WERI-Rb-1 (cell line): ENCODE results near the gene MAN1A1.

Source experiments
- DNase-seq: peaks from one replicate; pipeline ENCODE4 v3.0.0-alpha.2; 2020
- H3K27ac ChIP-seq: fragments of 250-450 bp; sonication (Bioruptor Pico); 2 replicates; pipeline ENCODE4 v1.5.1; 2020; ENCODE audit warnings: mild to moderate bottlenecking, moderate library complexity
- H3K27me3 ChIP-seq: fragments of 250-450 bp; sonication (Bioruptor Pico); 2 replicates; pipeline ENCODE4 v1.5.1; 2021; ENCODE audit warnings: mild to moderate bottlenecking, low read depth, moderate library complexity; ENCODE audit not compliant: insufficient read depth, severe bottlenecking
- H3K36me3 ChIP-seq: fragments of 250-450 bp; sonication (Bioruptor Pico); 2 replicates; pipeline ENCODE4 v1.5.1; 2020; ENCODE audit warnings: mild to moderate bottlenecking, moderate library complexity
- H3K4me3 ChIP-seq: 2 replicates; pipeline ENCODE4 v1.5.1; 2011; ENCODE audit warnings: low read depth, mild to moderate bottlenecking, control low read depth, low read length
- H3K9me3 ChIP-seq: fragments of 250-450 bp; sonication (Bioruptor Pico); 2 replicates; pipeline ENCODE4 v1.5.1; 2021; ENCODE audit warnings: mild to moderate bottlenecking, moderate library complexity; ENCODE audit not compliant: severe bottlenecking
- TF ChIP-seq, protein P1 (sequence below): IDR thresholded peaks from 2 replicates; pipeline ENCODE4 v1.5.1; 2011; ENCODE audit warnings: low read depth, mild to moderate bottlenecking, control low read depth, inconsistent platforms, low read length

The MAN1A1 gene

DNA sequence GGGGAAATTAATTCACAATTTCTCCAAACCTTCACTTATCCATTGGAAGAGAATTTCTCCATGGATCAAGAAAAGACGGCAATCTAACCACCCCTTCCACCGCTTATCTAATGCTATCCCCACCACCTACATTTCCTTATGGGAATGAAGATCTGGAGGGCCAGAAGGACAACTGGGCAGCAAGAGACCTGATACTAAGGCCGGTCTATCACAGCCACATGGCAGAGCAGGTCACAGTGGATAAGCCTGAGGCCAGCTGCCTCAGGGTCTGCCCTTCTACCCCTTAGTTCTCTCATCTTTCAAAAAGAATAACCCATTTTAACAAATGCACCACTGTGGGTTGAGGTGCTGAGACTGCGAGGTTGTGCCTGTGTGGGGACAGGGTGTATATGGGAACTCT is 37.1 kb downstream of the MAN1A1 start:
- Histone ChIP-seq H3K27me3 (no peaks in the 10 kb centered on the region), H3K36me3 (no peaks in the 10 kb centered on the region), H3K27ac (no peak overlapping the region), H3K9me3 (no peaks in the 10 kb centered on the region), H3K4me3 (no peak overlapping the region)
- DNase-seq: no peak
- TF ChIP-seq, protein P1, sequence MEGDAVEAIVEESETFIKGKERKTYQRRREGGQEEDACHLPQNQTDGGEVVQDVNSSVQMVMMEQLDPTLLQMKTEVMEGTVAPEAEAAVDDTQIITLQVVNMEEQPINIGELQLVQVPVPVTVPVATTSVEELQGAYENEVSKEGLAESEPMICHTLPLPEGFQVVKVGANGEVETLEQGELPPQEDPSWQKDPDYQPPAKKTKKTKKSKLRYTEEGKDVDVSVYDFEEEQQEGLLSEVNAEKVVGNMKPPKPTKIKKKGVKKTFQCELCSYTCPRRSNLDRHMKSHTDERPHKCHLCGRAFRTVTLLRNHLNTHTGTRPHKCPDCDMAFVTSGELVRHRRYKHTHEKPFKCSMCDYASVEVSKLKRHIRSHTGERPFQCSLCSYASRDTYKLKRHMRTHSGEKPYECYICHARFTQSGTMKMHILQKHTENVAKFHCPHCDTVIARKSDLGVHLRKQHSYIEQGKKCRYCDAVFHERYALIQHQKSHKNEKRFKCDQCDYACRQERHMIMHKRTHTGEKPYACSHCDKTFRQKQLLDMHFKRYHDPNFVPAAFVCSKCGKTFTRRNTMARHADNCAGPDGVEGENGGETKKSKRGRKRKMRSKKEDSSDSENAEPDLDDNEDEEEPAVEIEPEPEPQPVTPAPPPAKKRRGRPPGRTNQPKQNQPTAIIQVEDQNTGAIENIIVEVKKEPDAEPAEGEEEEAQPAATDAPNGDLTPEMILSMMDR: no peak

DNA sequence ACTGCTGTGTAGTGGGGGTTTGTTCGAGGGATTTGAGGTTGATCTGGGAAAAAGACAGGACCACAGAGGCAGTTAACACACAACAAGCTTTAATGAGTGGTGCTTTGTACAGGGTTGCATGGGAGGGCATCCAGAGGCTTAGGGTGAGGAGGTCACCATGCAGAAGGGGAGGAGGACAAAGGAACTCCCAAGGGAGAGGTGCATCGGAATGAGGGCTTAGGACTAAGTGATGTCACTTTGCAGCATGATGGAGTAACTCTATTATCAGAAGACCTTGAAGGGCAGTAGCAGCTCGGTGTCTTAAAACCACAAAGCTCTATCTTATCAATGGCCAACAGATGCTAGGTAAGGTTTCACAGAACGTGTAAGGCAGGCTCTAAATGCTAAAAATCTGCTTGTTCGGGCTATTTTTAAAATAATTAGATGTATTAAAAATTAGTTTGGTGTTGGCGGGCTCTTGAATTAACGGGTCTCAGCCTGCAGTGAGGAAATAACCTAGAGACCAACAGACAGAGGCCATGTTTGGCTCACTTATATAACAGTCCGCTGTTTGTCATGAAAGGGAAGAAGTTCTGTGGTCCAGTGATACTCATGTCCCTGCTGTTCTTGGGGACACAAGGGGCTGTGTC is 37.9 kb downstream of the MAN1A1 start:
- TF ChIP-seq, protein P1: no peak
- Histone ChIP-seq H3K27ac (no peak overlapping the region), H3K9me3 (no peaks in the 10 kb centered on the region), H3K4me3 (no peak overlapping the region), H3K36me3 (no peaks in the 10 kb centered on the region), H3K27me3 (no peaks in the 10 kb centered on the region)
- DNase-seq: no peak

DNA sequence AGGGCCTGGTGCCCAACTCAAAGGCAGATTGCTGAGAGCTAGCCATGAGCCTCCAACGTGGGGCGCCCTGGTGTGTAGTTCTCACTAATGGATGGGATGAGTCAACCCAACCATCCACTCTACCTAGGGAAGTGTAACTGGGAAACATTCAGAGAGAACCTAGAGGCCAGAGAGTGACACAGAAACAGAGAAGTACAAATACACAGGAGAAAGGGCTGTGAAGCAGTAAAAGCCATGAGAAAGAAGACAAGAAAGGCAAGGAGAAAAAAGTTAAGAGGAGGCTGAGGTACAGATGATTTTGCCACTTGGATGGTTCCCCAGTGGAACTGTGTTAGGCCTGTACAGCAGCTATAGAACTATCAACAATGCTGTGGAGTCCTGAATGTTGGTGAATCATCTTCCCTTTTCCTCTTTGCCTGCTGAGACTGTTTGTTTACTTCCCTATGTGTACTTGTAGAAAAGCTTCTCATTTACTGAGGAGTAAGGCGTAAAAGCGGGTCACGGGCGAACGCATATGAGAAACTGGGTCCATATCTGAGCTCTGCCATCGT is 39.0 kb downstream of the MAN1A1 start:
- Histone ChIP-seq H3K27me3 (no peaks in the 10 kb centered on the region), H3K9me3 (no peaks in the 10 kb centered on the region), H3K4me3 (no peak overlapping the region), H3K36me3 (no peaks in the 10 kb centered on the region), H3K27ac (no peak overlapping the region)
- DNase-seq: no peak
- TF ChIP-seq, protein P1: no peak

DNA sequence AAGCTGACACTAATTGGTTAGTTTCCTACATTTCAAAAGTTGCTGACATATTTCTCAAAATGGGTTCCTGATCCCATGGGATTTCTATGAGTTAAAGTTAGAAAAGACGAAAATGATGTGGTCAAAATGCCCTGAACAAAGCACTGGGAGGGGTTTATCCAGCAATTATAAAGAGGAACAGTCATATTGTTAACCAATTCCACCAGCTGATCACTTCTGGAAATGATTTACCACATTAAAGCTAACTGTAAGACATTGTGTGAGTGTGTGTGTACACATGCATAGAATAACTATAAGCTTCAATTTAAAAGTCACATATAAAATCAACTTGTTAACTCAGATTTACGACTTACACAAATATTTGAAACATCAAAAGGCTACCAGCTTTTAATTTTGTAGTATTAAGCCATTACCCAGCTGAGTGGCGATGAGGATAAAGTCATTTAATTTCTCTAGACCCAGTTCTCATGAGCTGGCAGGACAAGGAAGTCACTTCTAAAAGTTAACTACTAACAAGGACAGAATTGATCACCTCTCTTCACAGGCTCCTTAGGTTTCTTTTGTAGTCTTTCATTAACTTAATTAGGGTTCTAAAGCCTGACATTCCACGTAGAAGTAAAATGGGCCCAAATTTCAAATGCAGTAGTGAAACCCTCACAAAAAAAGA is 40.4 kb downstream of the MAN1A1 start:
- Histone ChIP-seq H3K9me3 (no peaks in the 10 kb centered on the region), H3K27me3 (no peaks in the 10 kb centered on the region), H3K4me3 (no peak overlapping the region), H3K27ac (no peak overlapping the region), H3K36me3 (no peaks in the 10 kb centered on the region)
- TF ChIP-seq, protein P1: no peak
- no peak for DNase-seq

DNA sequence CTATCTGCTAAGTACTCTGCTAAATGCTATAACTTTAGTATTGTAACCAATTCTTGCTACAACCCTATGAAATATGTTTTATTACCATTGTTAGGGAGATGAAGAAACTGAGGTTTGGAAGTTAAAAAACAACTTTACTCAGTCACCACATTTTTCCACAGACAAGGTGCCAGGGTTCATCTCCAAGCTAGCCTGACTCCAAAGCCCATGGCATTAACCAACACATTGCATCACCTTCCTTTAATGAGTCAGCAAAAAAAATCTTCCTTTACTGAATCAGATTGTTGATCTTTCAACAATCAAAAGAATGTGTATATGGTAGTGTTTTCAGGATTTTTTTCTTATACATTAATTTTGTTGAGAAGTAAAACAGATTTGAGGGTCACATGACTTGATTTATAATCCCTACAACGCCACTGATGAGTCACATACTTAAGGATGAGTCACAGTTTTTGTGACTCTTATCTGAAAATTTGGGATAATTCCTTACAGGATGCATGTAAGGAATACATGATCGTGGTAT is 41.5 kb downstream of the MAN1A1 start:
- H3K27ac ChIP-seq: no peak overlapping the region
- H3K9me3 ChIP-seq: no peaks in the 10 kb centered on the region
- no peaks in the 10 kb centered on the region for H3K27me3 ChIP-seq
- TF ChIP-seq, protein P1: no peak
- no peak for DNase-seq
- no peaks in the 10 kb centered on the region for H3K36me3 ChIP-seq
- H3K4me3 ChIP-seq: no peak overlapping the region
